Neural progenitor cell (in vitro differentiated cells): ENCODE results near the gene GALNS. TPM values are rescaled to one million over a fixed set of nuclear protein-coding genes. Genes with fewer than 3 reads are reported as not detected.

Experiments
- DNase-seq: peaks from one replicate; pipeline ENCODE4 v3.0.0-alpha.2; 2016; ENCODE audit warnings: low spot score
- H2AFZ ChIP-seq: fragments of 200-600 bp; sonication (generic); replicated peaks from 2 replicates; pipeline ENCODE4 v1.6.1; 2016; ENCODE audit warnings: antibody characterized with exemption
- H3F3A ChIP-seq: fragments of 200-600 bp; sonication (generic); 2 replicates; pipeline ENCODE4 v1.6.1; 2016; ENCODE audit warnings: antibody characterized with exemption, low read depth
- H3K27ac ChIP-seq: fragments of 200-600 bp; sonication (generic); 2 replicates; pipeline ENCODE4 v1.5.1; 2016; ENCODE audit warnings: mild to moderate bottlenecking
- H3K27me3 ChIP-seq: fragments of 200-600 bp; sonication (generic); 2 replicates; pipeline ENCODE4 v1.6.1; 2016; ENCODE audit warnings: mild to moderate bottlenecking, moderate library complexity
- H3K36me3 ChIP-seq: fragments of 200-600 bp; sonication (generic); 2 replicates; pipeline ENCODE4 v1.5.1; 2016
- H3K4me1 ChIP-seq: fragments of 200-600 bp; sonication (generic); 2 replicates; pipeline ENCODE4 v1.6.1; 2016; ENCODE audit warnings: mixed run types
- H3K4me2 ChIP-seq: fragments of 200-600 bp; sonication (generic); 2 replicates; pipeline ENCODE4 v1.6.1; 2016
- H3K4me3 ChIP-seq: fragments of 200-600 bp; sonication (generic); 2 replicates; pipeline ENCODE4 v1.5.1; 2016
- H3K79me2 ChIP-seq: fragments of 200-600 bp; sonication (generic); 2 replicates; pipeline ENCODE4 v1.6.1; 2016; ENCODE audit warnings: low read depth
- H3K9ac ChIP-seq: fragments of 200-600 bp; sonication (generic); 2 replicates; pipeline ENCODE4 v1.6.1; 2016
- H3K9me3 ChIP-seq: fragments of 200-600 bp; sonication (generic); 2 replicates; pipeline ENCODE4 v1.5.1; 2016; ENCODE audit warnings: low read depth
- H4K20me1 ChIP-seq: fragments of 200-600 bp; sonication (generic); 2 replicates; pipeline ENCODE4 v1.6.1; 2016; ENCODE audit warnings: low read depth
- H3K27ac Mint-ChIP-seq: 3 replicates; pipeline ENCODE4 v1.8.0; 2021; ENCODE audit warnings: mixed read lengths
- H3K27me3 Mint-ChIP-seq: 2 replicates; pipeline ENCODE4 v1.8.0; 2022; ENCODE audit warnings: low read depth, mild to moderate bottlenecking, inconsistent platforms, moderate library complexity, mixed read lengths; ENCODE audit not compliant: insufficient read depth
- H3K36me3 Mint-ChIP-seq: 3 replicates; pipeline ENCODE4 v1.8.0; 2021; ENCODE audit warnings: mixed read lengths
- H3K4me1 Mint-ChIP-seq: 3 replicates; pipeline ENCODE4 v1.8.0; 2021; ENCODE audit warnings: mixed read lengths
- H3K4me3 Mint-ChIP-seq: 3 replicates; pipeline ENCODE4 v1.8.0; 2021; ENCODE audit warnings: mild to moderate bottlenecking, moderate library complexity, mixed read lengths
- H3K9me3 Mint-ChIP-seq: 3 replicates; pipeline ENCODE4 v1.8.0; 2020; ENCODE audit warnings: mixed read lengths
- EZH2 ChIP-seq: fragments of 200-600 bp; sonication (generic); IDR thresholded peaks from 2 replicates; pipeline ENCODE4 v1.6.1; 2017; ENCODE audit warnings: antibody characterized with exemption, mild to moderate bottlenecking, moderate library complexity
- EZH2phosphoT487 ChIP-seq: fragments of 200-600 bp; sonication (generic); IDR thresholded peaks from 2 replicates; pipeline ENCODE4 v1.6.1; 2017; ENCODE audit warnings: antibody characterized with exemption
- total RNA-seq: library from RNA; depleted of rRNA; stranded (reverse); fragments of >200 nt; gene quantifications from 2 replicates; pipeline ENCODE4 v1.2.3, GENCODE V29; 2015; ENCODE audit warnings: low replicate concordance
- TF ChIP-seq, protein P1 (sequence below): fragments of 200-600 bp; sonication (generic); IDR thresholded peaks from 2 replicates; pipeline ENCODE4 v1.5.1; 2017; ENCODE audit warnings: antibody characterized with exemption, mild to moderate bottlenecking

The GALNS gene
- total RNA-seq, 1 donor from 2014 or later = 5.0 TPM

DNA sequence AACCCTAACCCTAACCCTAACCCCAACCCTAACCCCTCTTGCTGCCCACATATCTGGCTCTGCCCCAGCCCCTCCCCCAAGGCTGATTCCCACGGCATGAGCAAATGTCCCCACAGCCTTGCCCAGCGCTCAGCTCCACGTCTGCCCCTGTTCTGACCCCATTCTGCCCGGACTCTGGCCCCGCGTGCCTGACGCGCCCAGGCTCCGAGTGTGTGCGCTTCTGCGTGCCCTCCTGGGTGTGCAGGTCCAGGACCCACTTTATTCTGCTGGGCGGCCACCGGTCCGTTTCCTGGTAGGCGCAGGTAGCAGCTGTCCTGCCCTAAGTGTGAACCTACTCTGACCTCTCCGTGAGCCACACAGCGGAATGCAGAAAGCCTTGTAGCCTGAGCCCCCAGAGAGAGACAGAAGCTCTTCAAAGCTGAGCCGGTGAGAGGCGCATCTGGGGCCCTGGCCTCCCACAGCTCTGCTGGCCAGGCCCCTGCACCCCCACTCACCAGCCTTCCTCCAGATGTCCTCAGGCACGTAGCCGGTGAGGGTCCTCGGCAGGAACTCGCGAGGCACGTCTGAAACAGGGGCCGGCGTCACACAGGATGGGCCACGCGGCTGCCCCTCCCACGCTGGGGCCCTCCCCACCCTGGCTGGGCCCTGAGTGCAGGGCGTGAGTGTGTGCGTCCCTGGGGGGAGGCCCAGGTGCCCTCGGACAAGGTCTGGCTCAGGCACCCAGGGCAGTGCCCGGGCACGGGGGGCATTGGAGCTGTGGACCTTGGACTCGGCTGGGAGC lies 23.7 kb upstream of the GALNS start:
- Histone ChIP-seq H3K9me3 (no peaks in the 10 kb centered on the region), H3K27ac (no peak overlapping the region), H2AFZ (no peak overlapping the region), H3K36me3 (no peaks in the 10 kb centered on the region), H3K4me2 (no peak overlapping the region), H4K20me1 (no peaks in the 10 kb centered on the region), H3K79me2 (no peaks in the 10 kb centered on the region), H3K27me3 (no peaks in the 10 kb centered on the region), H3K4me3 (no peak overlapping the region), H3K4me1 (peaks cover 7% of the 10 kb centered on the region), H3K9ac (no peak overlapping the region), H3F3A (no peaks in the 10 kb centered on the region)
- DNase-seq = peak; percentile 40
- Mint-ChIP-seq H3K27me3 (peaks cover 8% of the 10 kb centered on the region), H3K9me3 (no peaks in the 10 kb centered on the region), H3K4me3 (no peak overlapping the region), H3K4me1 (peaks cover 12% of the 10 kb centered on the region), H3K36me3 (no peaks in the 10 kb centered on the region), H3K27ac (peak overlapping the region; percentile 65)
- TF ChIP-seq, protein P1, sequence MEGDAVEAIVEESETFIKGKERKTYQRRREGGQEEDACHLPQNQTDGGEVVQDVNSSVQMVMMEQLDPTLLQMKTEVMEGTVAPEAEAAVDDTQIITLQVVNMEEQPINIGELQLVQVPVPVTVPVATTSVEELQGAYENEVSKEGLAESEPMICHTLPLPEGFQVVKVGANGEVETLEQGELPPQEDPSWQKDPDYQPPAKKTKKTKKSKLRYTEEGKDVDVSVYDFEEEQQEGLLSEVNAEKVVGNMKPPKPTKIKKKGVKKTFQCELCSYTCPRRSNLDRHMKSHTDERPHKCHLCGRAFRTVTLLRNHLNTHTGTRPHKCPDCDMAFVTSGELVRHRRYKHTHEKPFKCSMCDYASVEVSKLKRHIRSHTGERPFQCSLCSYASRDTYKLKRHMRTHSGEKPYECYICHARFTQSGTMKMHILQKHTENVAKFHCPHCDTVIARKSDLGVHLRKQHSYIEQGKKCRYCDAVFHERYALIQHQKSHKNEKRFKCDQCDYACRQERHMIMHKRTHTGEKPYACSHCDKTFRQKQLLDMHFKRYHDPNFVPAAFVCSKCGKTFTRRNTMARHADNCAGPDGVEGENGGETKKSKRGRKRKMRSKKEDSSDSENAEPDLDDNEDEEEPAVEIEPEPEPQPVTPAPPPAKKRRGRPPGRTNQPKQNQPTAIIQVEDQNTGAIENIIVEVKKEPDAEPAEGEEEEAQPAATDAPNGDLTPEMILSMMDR = no peak
- no peak for TF ChIP-seq EZH2phosphoT487
- no peak for TF ChIP-seq EZH2

DNA sequence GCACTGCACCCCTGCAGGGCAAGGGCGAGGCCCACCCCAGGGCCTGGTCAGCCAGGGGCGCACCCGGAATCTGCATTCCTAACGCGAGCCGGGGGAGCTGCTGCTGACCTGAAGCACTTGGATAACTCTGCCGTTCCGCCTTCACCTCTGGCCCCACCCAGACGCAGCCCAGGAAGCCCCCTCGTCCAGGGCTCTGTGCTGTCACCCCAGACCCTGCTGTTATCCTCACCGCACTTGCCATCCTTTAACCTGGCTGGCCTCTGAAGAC lies 23.0 kb upstream of the GALNS start:
- no peaks in the 10 kb centered on the region for H3K36me3 Mint-ChIP-seq

DNA sequence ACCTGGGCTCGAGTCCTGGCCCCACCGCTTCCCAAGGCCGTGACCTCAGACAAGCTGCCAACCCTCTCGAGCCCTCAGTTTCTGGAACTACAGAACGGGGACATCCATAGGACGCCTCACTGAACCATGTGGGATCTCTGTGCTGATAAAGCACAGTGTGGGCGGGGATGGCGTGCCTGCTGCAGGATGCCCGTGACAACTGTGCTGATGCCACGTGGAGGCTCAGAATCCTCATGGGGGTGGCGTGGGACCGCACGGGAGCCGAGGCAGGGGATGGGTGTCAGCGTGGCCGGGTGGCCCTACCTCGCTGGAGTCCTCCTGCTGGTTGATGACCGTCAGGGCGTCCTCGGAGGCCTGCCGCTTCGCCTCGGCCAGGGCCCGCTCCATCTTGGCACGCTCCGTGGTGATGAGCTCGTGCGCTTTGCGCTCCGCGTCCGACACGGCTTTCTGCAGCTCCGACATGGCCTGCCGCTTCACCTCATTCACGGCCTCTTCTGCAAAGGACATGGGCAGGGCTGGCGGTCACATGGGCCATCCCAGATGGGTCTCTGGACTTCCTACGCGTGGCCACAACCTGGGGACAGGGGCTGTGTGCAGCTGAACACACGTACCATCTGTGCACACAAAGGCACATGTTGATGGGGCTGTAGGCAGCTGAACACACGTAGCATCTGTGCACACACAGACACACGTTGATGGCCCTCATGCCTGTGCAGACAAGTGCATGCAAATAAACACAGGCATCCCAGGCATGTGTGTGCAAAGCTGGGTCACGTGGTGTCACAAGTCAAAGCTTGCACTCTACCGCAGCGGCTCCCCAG lies 22.4 kb upstream of the GALNS start:
- Mint-ChIP-seq H3K27ac (no peak overlapping the region), H3K36me3 (no peaks in the 10 kb centered on the region), H3K4me3 (no peak overlapping the region), H3K27me3 (peaks cover 9% of the 10 kb centered on the region), H3K4me1 (peaks cover 12% of the 10 kb centered on the region), H3K9me3 (no peaks in the 10 kb centered on the region)
- no peak for DNase-seq
- Histone ChIP-seq H3K36me3 (no peaks in the 10 kb centered on the region), H3K79me2 (no peaks in the 10 kb centered on the region), H3K4me3 (no peak overlapping the region), H3K9me3 (no peaks in the 10 kb centered on the region), H4K20me1 (no peaks in the 10 kb centered on the region), H3F3A (no peaks in the 10 kb centered on the region), H3K27me3 (no peaks in the 10 kb centered on the region), H3K9ac (no peak overlapping the region), H3K27ac (no peak overlapping the region), H2AFZ (no peak overlapping the region), H3K4me2 (no peak overlapping the region), H3K4me1 (peaks cover 7% of the 10 kb centered on the region)
- no peak for TF ChIP-seq EZH2
- no peak for TF ChIP-seq EZH2phosphoT487
- TF ChIP-seq, protein P1 = no peak

More for the DNA sequence above, 23.0 kb upstream of the GALNS start:
- Histone ChIP-seq H2AFZ (no peak overlapping the region), H3K36me3 (no peaks in the 10 kb centered on the region), H4K20me1 (no peaks in the 10 kb centered on the region), H3K27ac (no peak overlapping the region), H3K4me3 (no peak overlapping the region), H3K4me1 (peaks cover 7% of the 10 kb centered on the region), H3K79me2 (no peaks in the 10 kb centered on the region), H3K27me3 (no peaks in the 10 kb centered on the region), H3F3A (no peaks in the 10 kb centered on the region), H3K4me2 (no peak overlapping the region), H3K9me3 (no peaks in the 10 kb centered on the region), H3K9ac (no peak overlapping the region)
- Mint-ChIP-seq H3K27ac (peak overlapping the region; percentile 65), H3K4me1 (peaks cover 12% of the 10 kb centered on the region), H3K4me3 (no peak overlapping the region), H3K27me3 (peaks cover 7% of the 10 kb centered on the region), H3K9me3 (no peaks in the 10 kb centered on the region)
- no peak for TF ChIP-seq EZH2
- TF ChIP-seq EZH2phosphoT487 = no peak
- TF ChIP-seq, protein P1 = no peak
- DNase-seq = no peak
